ENCODE data around the gene N4BP3. TPM values are rescaled to one million over a fixed set of nuclear protein-coding genes. Genes with fewer than 3 reads are reported as not detected.

The N4BP3 gene
- total and polyA plus RNA-seq, 2 of the 13 experiments (the other 11 are each of a cell fraction or from before 2014, with no cell fraction given): 0.13 TPM; not detected in 1

- TF ChIP-seq PRDM15 (CRISPR knock-in tag; IDR thresholded peaks at IDR 0.05) (no peak), ZNF749 (CRISPR knock-in tag; IDR thresholded peaks at IDR 0.05; ENCODE audit: borderline replicate concordance) (no peak)
Observed at GRCh38 chr5:178143246-178143645, 29.9 kb downstream of the N4BP3 start (continued).

GRCh38 chr5:178143901-178144300 is 30.6 kb downstream of the N4BP3 start:
- ChIA-PET CTCF (ENCODE audit: low intra/inter-chr PET ratio, low total read pairs) (interaction anchor here (2.8 kb wide), 1 partner anchor 68 kb away, joined by 38 read pairs; no protein-coding TSS in a partner anchor), POLR2A (no interaction called here)
- no peaks in the 10 kb centered on the region for H3K27me3 ChIP-seq (ENCODE audit: control insufficient read depth in 1 of 2, insufficient read depth in 2 of 2, low read length in 2 of 2)
- ATAC-seq: no peak
- no TSS peak for BruUV-seq (replicated peaks)
- H3K27ac ChIP-seq (ENCODE audit: extremely low read length, insufficient read depth, low read length): no peak overlapping the region
- intact Hi-C loops (cut with micrococcal nuclease; ENCODE audit: unreplicated experiment): no loop called here
- H2AFZ ChIP-seq (ENCODE audit: low read length): no peak overlapping the region
- no peaks in the 10 kb centered on the region for H3K79me2 ChIP-seq (ENCODE audit: insufficient read depth, low read length)
- FAIRE-seq: no peak
- TF ChIP-seq PREB (CRISPR knock-in tag; IDR thresholded peaks at IDR 0.05) (no peak), AGO2 (optimal IDR thresholded peaks at IDR 0.05; ENCODE audit: low read depth, low read length) (peak; percentile 51)
- no peak overlapping the region for H3K4me2 ChIP-seq (ENCODE audit: low read depth, low read length)
- H3K9ac ChIP-seq (ENCODE audit: insufficient read depth, low read depth, low read length): no peak overlapping the region
- peaks cover 27 to 52% of the 10 kb centered on the region in 2 experiments for H3K36me3 ChIP-seq (replicated peaks in 1 of 2; ENCODE audit: control insufficient read depth in 1 of 2, insufficient read depth in 2 of 2, low read length in 2 of 2)
- H3K4me1 ChIP-seq (ENCODE audit: insufficient read depth, low read length): no peaks in the 10 kb centered on the region
- DNase-seq (ENCODE audit: low spot score): no peak
- no peaks in the 10 kb centered on the region for H3K9me3 ChIP-seq (ENCODE audit: low read length)
- no peak overlapping the region for H3K4me3 ChIP-seq (replicated peaks in 1 of 3; ENCODE audit: insufficient read depth in 1 of 3, low read depth in 2 of 3, low read length in 3 of 3)
- H4K20me1 ChIP-seq (ENCODE audit: insufficient read depth, low read length): peaks cover 3% of the 10 kb centered on the region; the same call in 1 of the 2 replicates
- 95% methylated on average over 8 of the region's 10 CpGs for WGBS (ENCODE audit: low lambda C conversion rate)
- in situ Hi-C loops (cut with HindIII; ENCODE audit: extremely low pct_ligation_motif_present, low pct_unique_long_range_greater_than_20kb): no loop called here
